Gastrocnemius medialis (tissue), 4 donors: Measurements from ENCODE around the gene IGF1R. TPM values are rescaled to one million over a fixed set of nuclear protein-coding genes. Genes with fewer than 3 reads are reported as not detected.

ENCODE experiments used
- ATAC-seq, 2 donors: fragments of 150-250 bp; one replicate each; pipeline ENCODE4 v1.9.1; 2016
- DNase-seq, 2 donors: peaks; one replicate each; pipeline ENCODE4 v3.0.0-alpha.2; 2019
- H3K27ac ChIP-seq, 4 donors: fragments of 200-600 bp; sonication (generic); 1 replicate in 1 of 4; 2 replicates in 3 of 4; pipeline ENCODE4 v1.5.1; 2016 to 2018; ENCODE audit warnings: mild to moderate bottlenecking in 2 of 4, moderate library complexity in 1 of 4
- H3K27me3 ChIP-seq, 3 donors: fragments of 200-600 bp; sonication (generic) in 2 of 3; 1 replicate in 1 of 3; 2 replicates in 2 of 3; pipeline versions ENCODE4 v1.5.1 to v1.6.0; 2016 to 2019; ENCODE audit warnings: mild to moderate bottlenecking in 1 of 3, moderate library complexity in 1 of 3
- H3K36me3 ChIP-seq, 2 donors: fragments of 200-600 bp; sonication (generic) in 1 of 2; one replicate each; pipeline ENCODE4 v1.5.1; 2017 to 2018
- H3K4me1 ChIP-seq, 2 donors: fragments of 200-600 bp; sonication (generic) in 1 of 2; one replicate each; pipeline ENCODE4 v1.5.1; 2016 to 2017; ENCODE audit warnings: mild to moderate bottlenecking in 2 of 2
- H3K4me3 ChIP-seq, 4 donors: fragments of 200-600 bp; sonication (generic) in 3 of 4; 1 replicate in 1 of 4; 2 replicates in 3 of 4; pipeline ENCODE4 v1.5.1; 2016 to 2019; ENCODE audit warnings: mild to moderate bottlenecking in 2 of 4
- H3K9me3 ChIP-seq, 3 donors: fragments of 200-600 bp; sonication (generic) in 2 of 3; 1 replicate in 1 of 3; 2 replicates in 2 of 3; pipeline ENCODE4 v1.5.1; 2016 to 2019
- POLR2A ChIP-seq, 2 donors: fragments of 450-650 bp; IDR thresholded peaks; one replicate each; pipeline ENCODE4 v1.6.1; 2017; ENCODE audit warnings: antibody characterized with exemption in 2 of 2, mild to moderate bottlenecking in 2 of 2, moderate library complexity in 2 of 2
- in situ Hi-C, 4 donors: fragments of 200-750 bp; cut with MboI; loops; one replicate each; pipeline versions ENCODE4 v1.15.0 to v1.8.0; 2017; ENCODE audit warnings: low sequenced_read_pairs in 4 of 4
- intact Hi-C: fragments of 100-400 bp; cut with DNase I; formaldehyde crosslinking; loops from one replicate; pipeline ENCODE4 v1.15.1; 2023; ENCODE audit warnings: low total_unique reads
- total RNA-seq, 4 donors: library from RNA; depleted of rRNA; stranded (reverse); fragments of >200 nt; gene quantifications; one replicate each; pipeline versions ENCODE4 v1.1.0 to v1.2.3, GENCODE V29; 2016
- TF ChIP-seq, protein P1 (sequence below), 5 experiments: fragments of 450-650 bp in 3 of 5; fragments of 200-600 bp in 2 of 5; sonication (generic) in 2 of 5; IDR thresholded peaks in 4 of 5; conservative IDR thresholded peaks in 1 of 5; 1 replicate in 4 of 5; 2 replicates in 1 of 5; pipeline ENCODE4 v1.5.1; 2016 to 2019; ENCODE audit warnings: antibody characterized with exemption in 5 of 5, mild to moderate bottlenecking in 3 of 5, moderate library complexity in 3 of 5

The IGF1R gene
- total RNA-seq, 4 donors from 2014 or later: 10.1 to 50.4 (median 12.3) TPM

- Histone ChIP-seq H3K4me1 (peaks cover 36 to 48% of the 10 kb centered on the region in 2 donors), H3K36me3 (no peaks in the 10 kb centered on the region), H3K27ac (peak overlapping the region in 1 of 4 donors; percentile 23), H3K27me3 (no peaks in the 10 kb centered on the region), H3K4me3 (no peak overlapping the region), H3K9me3 (no peaks in the 10 kb centered on the region)
- intact Hi-C loops: no loop called here
- DNase-seq (no peak), ATAC-seq (no peak)
- in situ Hi-C loops: no loop called here
- TF ChIP-seq, protein P1, sequence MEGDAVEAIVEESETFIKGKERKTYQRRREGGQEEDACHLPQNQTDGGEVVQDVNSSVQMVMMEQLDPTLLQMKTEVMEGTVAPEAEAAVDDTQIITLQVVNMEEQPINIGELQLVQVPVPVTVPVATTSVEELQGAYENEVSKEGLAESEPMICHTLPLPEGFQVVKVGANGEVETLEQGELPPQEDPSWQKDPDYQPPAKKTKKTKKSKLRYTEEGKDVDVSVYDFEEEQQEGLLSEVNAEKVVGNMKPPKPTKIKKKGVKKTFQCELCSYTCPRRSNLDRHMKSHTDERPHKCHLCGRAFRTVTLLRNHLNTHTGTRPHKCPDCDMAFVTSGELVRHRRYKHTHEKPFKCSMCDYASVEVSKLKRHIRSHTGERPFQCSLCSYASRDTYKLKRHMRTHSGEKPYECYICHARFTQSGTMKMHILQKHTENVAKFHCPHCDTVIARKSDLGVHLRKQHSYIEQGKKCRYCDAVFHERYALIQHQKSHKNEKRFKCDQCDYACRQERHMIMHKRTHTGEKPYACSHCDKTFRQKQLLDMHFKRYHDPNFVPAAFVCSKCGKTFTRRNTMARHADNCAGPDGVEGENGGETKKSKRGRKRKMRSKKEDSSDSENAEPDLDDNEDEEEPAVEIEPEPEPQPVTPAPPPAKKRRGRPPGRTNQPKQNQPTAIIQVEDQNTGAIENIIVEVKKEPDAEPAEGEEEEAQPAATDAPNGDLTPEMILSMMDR (IDR thresholded peaks at IDR 0.05 in 4 of 5, conservative IDR thresholded peaks at IDR 0.05 in 1 of 5): no peak
- no peak for TF ChIP-seq POLR2A (IDR thresholded peaks at IDR 0.05)
Measured at GRCh38 chr15:98734466-98735199, 86.3 kb downstream of the IGF1R start.

DNA sequence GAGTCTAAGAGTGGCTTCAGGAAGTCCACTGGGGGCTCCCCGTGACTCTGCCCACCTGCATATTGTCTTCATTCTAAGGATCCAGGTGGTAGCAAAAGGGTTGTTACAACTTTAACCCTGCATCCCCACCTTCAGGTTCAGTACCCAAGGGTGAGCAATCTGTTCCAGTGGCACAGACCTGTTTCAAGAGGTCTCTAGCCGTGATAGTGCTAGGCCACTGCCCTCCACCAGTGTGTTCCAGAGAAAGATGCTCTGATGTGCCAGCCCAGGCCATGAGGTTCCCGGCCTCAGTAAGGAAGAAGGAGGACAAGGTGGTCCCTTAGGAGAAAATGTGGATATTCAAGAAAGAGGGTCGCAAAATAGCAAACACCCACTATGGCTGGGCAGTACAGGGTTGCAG lies 87.0 kb downstream of the IGF1R start:
- H3K27ac ChIP-seq: no peak overlapping the region
- ATAC-seq (no peak), DNase-seq (no peak)
- no peak overlapping the region for H3K4me3 ChIP-seq
- peaks cover 32 to 41% of the 10 kb centered on the region in 2 donors for H3K4me1 ChIP-seq
- H3K9me3 ChIP-seq: no peaks in the 10 kb centered on the region
- in situ Hi-C loops (no loop called here), intact Hi-C loops (no loop called here)
- no peaks in the 10 kb centered on the region for H3K36me3 ChIP-seq
- no peaks in the 10 kb centered on the region for H3K27me3 ChIP-seq
- TF ChIP-seq, protein P1 (IDR thresholded peaks at IDR 0.05 in 4 of 5, conservative IDR thresholded peaks at IDR 0.05 in 1 of 5): no peak
- TF ChIP-seq POLR2A (IDR thresholded peaks at IDR 0.05): no peak

- H3K4me3 ChIP-seq: no peak overlapping the region
- no peaks in the 10 kb centered on the region for H3K36me3 ChIP-seq
- H3K27ac ChIP-seq: no peak overlapping the region
- intact Hi-C loops: no loop called here
- DNase-seq: no peak
- TF ChIP-seq POLR2A (IDR thresholded peaks at IDR 0.05): no peak
- TF ChIP-seq, protein P1 (IDR thresholded peaks at IDR 0.05 in 4 of 5, conservative IDR thresholded peaks at IDR 0.05 in 1 of 5): no peak
- no peaks in the 10 kb centered on the region for H3K27me3 ChIP-seq
- H3K9me3 ChIP-seq: no peaks in the 10 kb centered on the region
- peaks cover 24 to 35% of the 10 kb centered on the region in 2 donors for H3K4me1 ChIP-seq
- in situ Hi-C loops: no loop called here
- no peak for ATAC-seq
Measured at GRCh38 chr15:98735895-98736617, 87.7 kb downstream of the IGF1R start.

DNA sequence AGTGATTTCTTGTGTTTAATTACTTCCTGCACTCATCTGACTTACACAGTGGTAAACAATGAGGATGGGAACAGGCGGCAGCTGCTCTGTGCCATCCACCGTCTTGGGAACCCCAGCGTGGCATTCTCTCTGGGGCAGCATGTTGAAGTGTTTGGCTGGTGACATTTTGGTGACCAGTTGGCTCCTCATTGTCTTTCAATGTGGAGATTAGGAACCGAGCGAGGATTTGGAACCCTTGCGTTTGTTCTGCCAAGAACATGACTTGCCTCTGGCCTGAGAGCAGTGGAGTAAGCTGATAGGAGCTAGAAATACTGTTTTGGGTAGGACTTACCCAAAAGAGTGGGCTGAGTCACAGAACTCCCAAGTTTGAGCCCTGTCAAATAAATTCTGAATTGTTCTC lies 88.8 kb downstream of the IGF1R start:
- no peak for TF ChIP-seq POLR2A (IDR thresholded peaks at IDR 0.05)
- TF ChIP-seq, protein P1 (IDR thresholded peaks at IDR 0.05 in 4 of 5, conservative IDR thresholded peaks at IDR 0.05 in 1 of 5): no peak
- in situ Hi-C loops: no loop called here
- H3K36me3 ChIP-seq: no peaks in the 10 kb centered on the region
- H3K9me3 ChIP-seq: no peaks in the 10 kb centered on the region
- intact Hi-C loops: no loop called here
- no peaks in the 10 kb centered on the region for H3K27me3 ChIP-seq
- no peak for ATAC-seq
- no peak for DNase-seq
- peaks cover 18 to 25% of the 10 kb centered on the region in 2 donors for H3K4me1 ChIP-seq
- no peak overlapping the region for H3K4me3 ChIP-seq
- no peak overlapping the region for H3K27ac ChIP-seq
